ENCODE measurements around the gene MANEAL. TPM values are rescaled to one million over a fixed set of nuclear protein-coding genes. Genes with fewer than 3 reads are reported as not detected.

Gene MANEAL
- total RNA-seq, 1 donor from 2014 or later = 0.24 TPM

DNA sequence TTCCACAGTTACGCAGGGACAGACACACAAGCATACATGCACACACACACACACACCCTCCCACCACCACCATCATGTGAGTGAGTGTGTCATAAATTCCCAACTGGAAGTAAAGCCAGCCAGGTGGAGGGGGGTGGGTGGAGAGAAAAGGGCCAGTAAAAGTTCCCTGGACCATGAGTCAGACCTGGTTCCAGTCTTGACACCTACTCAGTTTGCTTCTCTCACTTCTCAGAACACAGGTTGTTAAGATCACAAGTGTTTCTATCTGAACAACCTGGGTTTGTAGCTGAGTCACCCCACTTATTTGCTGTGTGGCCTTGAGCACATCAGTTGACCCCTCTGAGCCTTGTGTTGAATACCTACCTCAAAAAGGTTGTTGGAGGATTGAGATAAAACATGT is 38.4 kb upstream of the MANEAL start:
- no peak overlapping the region for H3K4me3 ChIP-seq
- peaks cover 5% of the 10 kb centered on the region for H3K4me1 Mint-ChIP-seq
- peaks cover 100% of the 10 kb centered on the region for H3K27me3 ChIP-seq
- peaks cover 2% of the 10 kb centered on the region for H3K9me3 Mint-ChIP-seq
- DNase-seq (ENCODE audit: low spot score) = no peak
- no peaks in the 10 kb centered on the region for H3K79me2 ChIP-seq (ENCODE audit: low read depth)
- no peaks in the 10 kb centered on the region for H3K36me3 ChIP-seq
- no peak overlapping the region for H3K27ac ChIP-seq
- TF ChIP-seq EZH2 (IDR thresholded peaks at IDR 0.05) (no peak), EZH2phosphoT487 (IDR thresholded peaks at IDR 0.05) (no peak), CTCF (IDR thresholded peaks at IDR 0.05) (no peak)
- H3F3A ChIP-seq (ENCODE audit: low read depth) = peaks cover 3% of the 10 kb centered on the region
- H3K27me3 Mint-ChIP-seq (ENCODE audit: insufficient read depth, low read depth) = peaks cover 47% of the 10 kb centered on the region
- peaks cover 1% of the 10 kb centered on the region for H3K36me3 Mint-ChIP-seq
- H3K9me3 ChIP-seq (ENCODE audit: low read depth) = no peaks in the 10 kb centered on the region
- no peak overlapping the region for H3K27ac Mint-ChIP-seq
- peaks cover 14% of the 10 kb centered on the region for H4K20me1 ChIP-seq (ENCODE audit: low read depth)
- H3K4me2 ChIP-seq = no peak overlapping the region
- H3K9ac ChIP-seq = no peak overlapping the region
- no peak overlapping the region for H2AFZ ChIP-seq (replicated peaks)
- H3K4me3 Mint-ChIP-seq = no peak overlapping the region
- H3K4me1 ChIP-seq = no peaks in the 10 kb centered on the region

DNA sequence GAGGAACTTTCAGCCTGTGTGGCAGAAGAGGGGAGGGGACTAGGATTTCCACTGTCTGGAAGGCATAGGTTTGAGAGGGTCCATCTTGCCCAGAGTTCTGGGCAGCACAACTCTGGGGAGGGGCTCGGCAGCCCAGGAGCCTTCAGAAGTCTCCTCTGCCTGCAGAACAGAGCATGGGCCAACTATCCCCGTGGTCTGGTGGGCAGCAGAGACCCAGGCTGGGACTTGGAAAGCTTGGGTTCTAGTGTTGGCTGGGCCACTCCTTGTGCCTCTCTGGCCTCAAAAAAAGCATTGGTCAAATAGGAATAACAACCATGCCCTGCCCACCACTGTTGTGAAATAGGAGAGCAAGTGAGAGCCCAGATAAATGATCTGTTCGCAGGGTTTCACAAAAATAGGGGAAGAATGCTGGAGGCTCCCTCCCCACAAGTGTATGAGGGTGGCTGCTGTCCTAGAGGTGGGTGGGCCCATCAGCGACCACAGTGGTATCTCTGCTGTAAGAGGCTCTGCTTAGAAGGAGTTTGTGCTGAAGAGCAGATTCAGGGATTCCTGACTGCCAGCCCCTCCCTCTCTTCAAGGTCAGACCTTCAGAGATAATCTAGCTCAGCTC is 37.6 kb upstream of the MANEAL start:
- peaks cover 2% of the 10 kb centered on the region for H3K9me3 Mint-ChIP-seq
- peaks cover 100% of the 10 kb centered on the region for H3K27me3 ChIP-seq
- H2AFZ ChIP-seq (replicated peaks) = no peak overlapping the region
- H4K20me1 ChIP-seq (ENCODE audit: low read depth) = peaks cover 14% of the 10 kb centered on the region
- no peaks in the 10 kb centered on the region for H3K79me2 ChIP-seq (ENCODE audit: low read depth)
- TF ChIP-seq EZH2 (IDR thresholded peaks at IDR 0.05) (no peak), EZH2phosphoT487 (IDR thresholded peaks at IDR 0.05) (no peak), CTCF (IDR thresholded peaks at IDR 0.05) (no peak)
- H3F3A ChIP-seq (ENCODE audit: low read depth) = peaks cover 3% of the 10 kb centered on the region
- no peak overlapping the region for H3K4me3 Mint-ChIP-seq
- no peak overlapping the region for H3K9ac ChIP-seq
- H3K9me3 ChIP-seq (ENCODE audit: low read depth) = no peaks in the 10 kb centered on the region
- no peaks in the 10 kb centered on the region for H3K4me1 ChIP-seq
- H3K4me1 Mint-ChIP-seq = peaks cover 5% of the 10 kb centered on the region
- H3K4me3 ChIP-seq = no peak overlapping the region
- peaks cover 44% of the 10 kb centered on the region for H3K27me3 Mint-ChIP-seq (ENCODE audit: insufficient read depth, low read depth)
- DNase-seq (ENCODE audit: low spot score) = no peak
- H3K36me3 ChIP-seq = no peaks in the 10 kb centered on the region
- no peak overlapping the region for H3K27ac ChIP-seq
- peaks cover 1% of the 10 kb centered on the region for H3K36me3 Mint-ChIP-seq
- H3K4me2 ChIP-seq = no peak overlapping the region
- H3K27ac Mint-ChIP-seq = no peak overlapping the region

- no peak overlapping the region for H3K4me3 ChIP-seq
- no peak overlapping the region for H3K4me3 Mint-ChIP-seq
- no peak overlapping the region for H3K27ac ChIP-seq
- H3K9me3 Mint-ChIP-seq = peaks cover 3% of the 10 kb centered on the region
- peaks cover under 1% of the 10 kb centered on the region for H3F3A ChIP-seq (ENCODE audit: low read depth)
- H4K20me1 ChIP-seq (ENCODE audit: low read depth) = peaks cover 32% of the 10 kb centered on the region
- peaks cover 49% of the 10 kb centered on the region for H3K27me3 Mint-ChIP-seq (ENCODE audit: insufficient read depth, low read depth)
- no peak overlapping the region for H3K27ac Mint-ChIP-seq
- TF ChIP-seq EZH2phosphoT487 (IDR thresholded peaks at IDR 0.05) (no peak), EZH2 (IDR thresholded peaks at IDR 0.05) (no peak), CTCF (IDR thresholded peaks at IDR 0.05) (no peak)
- H3K9me3 ChIP-seq (ENCODE audit: low read depth) = no peaks in the 10 kb centered on the region
- H3K4me1 ChIP-seq = peaks cover under 1% of the 10 kb centered on the region
- no peak overlapping the region for H3K4me2 ChIP-seq
- no peaks in the 10 kb centered on the region for H3K36me3 Mint-ChIP-seq
- H3K4me1 Mint-ChIP-seq = peaks cover 3% of the 10 kb centered on the region
- no peak overlapping the region for H2AFZ ChIP-seq (replicated peaks)
- H3K79me2 ChIP-seq (ENCODE audit: low read depth) = no peaks in the 10 kb centered on the region
- H3K9ac ChIP-seq = no peak overlapping the region
- H3K36me3 ChIP-seq = no peaks in the 10 kb centered on the region
- H3K27me3 ChIP-seq = peaks cover 100% of the 10 kb centered on the region
- no peak for DNase-seq (ENCODE audit: low spot score)
Measured at GRCh38 chr1:37759451-37759850, 34.2 kb upstream of the MANEAL start.
